K562 (cell line): ENCODE results near the gene ATP9A. TPM values are rescaled to one million over a fixed set of nuclear protein-coding genes. Genes with fewer than 3 reads are reported as not detected.

ENCODE experiments used
- ESRRB ChIP-seq: fragments of 250-450 bp; sonication (Bioruptor Pico); IDR thresholded peaks from 2 replicates; pipeline ENCODE4 v1.5.0; 2020; ENCODE audit warnings: mild to moderate bottlenecking, moderate library complexity, borderline replicate concordance
- FOXK2 ChIP-seq, 2 experiments: fragments of 450-650 bp; IDR thresholded peaks in 1 of 2; conservative IDR thresholded peaks in 1 of 2; 2 replicates each; pipeline ENCODE4 v1.6.1; 2016; ENCODE audit warnings: low read depth in 2 of 2, mild to moderate bottlenecking in 1 of 2
- KDM5B ChIP-seq: fragments of 200-600 bp; sonication (generic); IDR thresholded peaks from 2 replicates; pipeline ENCODE4 v1.6.1; 2012; ENCODE audit warnings: low read depth, mild to moderate bottlenecking, moderate library complexity, low read length, control low read depth, inconsistent platforms; ENCODE audit not compliant: insufficient replicate concordance
- MCM3 ChIP-seq: fragments of 450-650 bp; IDR thresholded peaks from 2 replicates; pipeline ENCODE4 v1.6.1; 2016
- MTA1 ChIP-seq: fragments of 450-650 bp; IDR thresholded peaks from 2 replicates; pipeline ENCODE4 v1.6.1; 2017; ENCODE audit warnings: borderline replicate concordance
- SNRNP70 ChIP-seq: fragments of 200-400 bp; formaldehyde crosslinking; optimal IDR thresholded peaks from 2 replicates; pipeline ENCODE3; 2017; ENCODE audit warnings: low read depth, low read length
- THRAP3 ChIP-seq: fragments of 450-650 bp; IDR thresholded peaks from 2 replicates; pipeline ENCODE4 v1.6.1; 2016; ENCODE audit warnings: mild to moderate bottlenecking, inconsistent platforms, borderline replicate concordance
- polyA plus RNA-seq, 8 experiments: library from polyadenylated mRNA; depleted of rRNA in 4 of 8; stranded (reverse) in 5 of 8; unstranded in 3 of 8; fragments of >200 nt; fragmentation: Nextera tagmentation in 2 of 8; fragmentation: Illumina TruSeq in 1 of 8; extraction: Ambion mirVana in 2 of 8; extraction: Trizol in 1 of 8; gene quantifications; 2 replicates each; pipeline versions ENCODE4 v1.2.1 to v1.2.3, GENCODE V29; 2011 to 2014; ENCODE audit warnings: inconsistent platforms in 1 of 8, missing spikeins in 1 of 8
- total RNA-seq, 7 experiments: library from RNA; depleted of rRNA in 6 of 7; stranded (reverse); fragments of >200 nt in 6 of 7; fragmentation: Illumina TruSeq in 2 of 7; extraction: Trizol in 2 of 7; gene quantifications; 2 replicates each; pipeline versions ENCODE4 v1.2.1 to v1.2.3, GENCODE V29; 2011 to 2021; ENCODE audit warnings: low replicate concordance in 1 of 7
- TF ChIP-seq, protein P1 (sequence below), 2 experiments: fragments of 450-650 bp; formaldehyde crosslinking in 1 of 2; IDR thresholded peaks; 2 replicates each; pipeline versions ENCODE4 v1.4.0 to v1.6.1; 2014 to 2020; ENCODE audit warnings: mild to moderate bottlenecking in 2 of 2, borderline replicate concordance in 1 of 2, low read depth in 1 of 2
- TF ChIP-seq, protein P2 (sequence below): fragments of 450-650 bp; IDR thresholded peaks from 2 replicates; pipeline ENCODE4 v1.6.1; 2017; ENCODE audit warnings: antibody characterized with exemption, mild to moderate bottlenecking

The ATP9A gene
- total and polyA plus RNA-seq, 9 of the 15 experiments (the other 6 are each of a cell fraction or from before 2014, with no cell fraction given): 0.18 to 0.62 (median 0.29) TPM

DNA sequence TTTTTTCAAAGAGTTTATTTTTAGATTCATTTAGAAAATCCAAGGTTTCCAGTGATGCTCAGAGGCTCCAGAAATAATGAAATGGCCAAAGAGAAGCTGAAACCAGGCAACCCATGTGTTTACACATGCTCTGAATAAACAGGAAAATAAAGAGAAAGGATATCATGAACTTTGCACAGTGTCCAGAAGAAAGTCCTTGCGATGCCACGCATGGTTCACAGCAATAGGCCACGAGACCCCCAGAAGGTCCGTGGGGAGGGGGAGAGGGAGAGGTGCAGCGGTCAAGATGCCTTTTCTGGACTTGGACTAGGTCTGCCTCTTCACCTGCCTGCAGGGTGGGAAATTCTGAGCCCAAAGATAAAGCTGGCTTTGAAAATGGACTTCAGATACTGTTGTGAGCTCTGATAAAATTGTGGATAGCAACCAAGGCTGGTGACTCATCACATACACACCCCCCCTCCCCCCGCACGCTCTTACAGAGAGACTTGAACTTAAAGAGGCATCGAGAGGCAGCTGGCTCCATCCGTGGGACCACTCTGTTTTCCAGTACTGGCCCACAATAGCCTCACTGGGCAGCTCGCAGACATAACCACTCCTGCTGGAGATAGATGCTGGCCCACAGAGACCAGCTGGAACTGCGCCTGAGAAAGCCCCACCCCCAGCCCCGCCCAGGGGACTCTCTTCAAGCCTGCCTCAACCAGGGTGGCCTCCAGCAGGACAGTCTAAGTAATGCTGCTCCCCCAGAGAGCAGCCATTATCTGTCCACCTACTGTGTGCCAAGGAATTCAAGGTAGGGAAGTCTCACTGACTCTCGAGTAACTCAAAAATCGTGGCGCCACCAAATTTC is 204.5 kb downstream of the ATP9A start (continued):
- TF ChIP-seq MTA1 (no peak), SNRNP70 (no peak), FOXK2 (conservative IDR thresholded peaks at IDR 0.05 in 1 of 2, IDR thresholded peaks at IDR 0.05 in 1 of 2; ENCODE audit: low read depth in 2 of 2) (no peak), MCM3 (no peak), ESRRB (CRISPR knock-in tag) (no peak), KDM5B (no peak), THRAP3 (no peak)
- TF ChIP-seq, protein P1, sequence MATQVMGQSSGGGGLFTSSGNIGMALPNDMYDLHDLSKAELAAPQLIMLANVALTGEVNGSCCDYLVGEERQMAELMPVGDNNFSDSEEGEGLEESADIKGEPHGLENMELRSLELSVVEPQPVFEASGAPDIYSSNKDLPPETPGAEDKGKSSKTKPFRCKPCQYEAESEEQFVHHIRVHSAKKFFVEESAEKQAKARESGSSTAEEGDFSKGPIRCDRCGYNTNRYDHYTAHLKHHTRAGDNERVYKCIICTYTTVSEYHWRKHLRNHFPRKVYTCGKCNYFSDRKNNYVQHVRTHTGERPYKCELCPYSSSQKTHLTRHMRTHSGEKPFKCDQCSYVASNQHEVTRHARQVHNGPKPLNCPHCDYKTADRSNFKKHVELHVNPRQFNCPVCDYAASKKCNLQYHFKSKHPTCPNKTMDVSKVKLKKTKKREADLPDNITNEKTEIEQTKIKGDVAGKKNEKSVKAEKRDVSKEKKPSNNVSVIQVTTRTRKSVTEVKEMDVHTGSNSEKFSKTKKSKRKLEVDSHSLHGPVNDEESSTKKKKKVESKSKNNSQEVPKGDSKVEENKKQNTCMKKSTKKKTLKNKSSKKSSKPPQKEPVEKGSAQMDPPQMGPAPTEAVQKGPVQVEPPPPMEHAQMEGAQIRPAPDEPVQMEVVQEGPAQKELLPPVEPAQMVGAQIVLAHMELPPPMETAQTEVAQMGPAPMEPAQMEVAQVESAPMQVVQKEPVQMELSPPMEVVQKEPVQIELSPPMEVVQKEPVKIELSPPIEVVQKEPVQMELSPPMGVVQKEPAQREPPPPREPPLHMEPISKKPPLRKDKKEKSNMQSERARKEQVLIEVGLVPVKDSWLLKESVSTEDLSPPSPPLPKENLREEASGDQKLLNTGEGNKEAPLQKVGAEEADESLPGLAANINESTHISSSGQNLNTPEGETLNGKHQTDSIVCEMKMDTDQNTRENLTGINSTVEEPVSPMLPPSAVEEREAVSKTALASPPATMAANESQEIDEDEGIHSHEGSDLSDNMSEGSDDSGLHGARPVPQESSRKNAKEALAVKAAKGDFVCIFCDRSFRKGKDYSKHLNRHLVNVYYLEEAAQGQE (IDR thresholded peaks at IDR 0.05; ENCODE audit: borderline replicate concordance): no peak
- TF ChIP-seq, protein P1 (CRISPR knock-in tag; IDR thresholded peaks at IDR 0.05; ENCODE audit: low read depth): no peak
- TF ChIP-seq, protein P2, sequence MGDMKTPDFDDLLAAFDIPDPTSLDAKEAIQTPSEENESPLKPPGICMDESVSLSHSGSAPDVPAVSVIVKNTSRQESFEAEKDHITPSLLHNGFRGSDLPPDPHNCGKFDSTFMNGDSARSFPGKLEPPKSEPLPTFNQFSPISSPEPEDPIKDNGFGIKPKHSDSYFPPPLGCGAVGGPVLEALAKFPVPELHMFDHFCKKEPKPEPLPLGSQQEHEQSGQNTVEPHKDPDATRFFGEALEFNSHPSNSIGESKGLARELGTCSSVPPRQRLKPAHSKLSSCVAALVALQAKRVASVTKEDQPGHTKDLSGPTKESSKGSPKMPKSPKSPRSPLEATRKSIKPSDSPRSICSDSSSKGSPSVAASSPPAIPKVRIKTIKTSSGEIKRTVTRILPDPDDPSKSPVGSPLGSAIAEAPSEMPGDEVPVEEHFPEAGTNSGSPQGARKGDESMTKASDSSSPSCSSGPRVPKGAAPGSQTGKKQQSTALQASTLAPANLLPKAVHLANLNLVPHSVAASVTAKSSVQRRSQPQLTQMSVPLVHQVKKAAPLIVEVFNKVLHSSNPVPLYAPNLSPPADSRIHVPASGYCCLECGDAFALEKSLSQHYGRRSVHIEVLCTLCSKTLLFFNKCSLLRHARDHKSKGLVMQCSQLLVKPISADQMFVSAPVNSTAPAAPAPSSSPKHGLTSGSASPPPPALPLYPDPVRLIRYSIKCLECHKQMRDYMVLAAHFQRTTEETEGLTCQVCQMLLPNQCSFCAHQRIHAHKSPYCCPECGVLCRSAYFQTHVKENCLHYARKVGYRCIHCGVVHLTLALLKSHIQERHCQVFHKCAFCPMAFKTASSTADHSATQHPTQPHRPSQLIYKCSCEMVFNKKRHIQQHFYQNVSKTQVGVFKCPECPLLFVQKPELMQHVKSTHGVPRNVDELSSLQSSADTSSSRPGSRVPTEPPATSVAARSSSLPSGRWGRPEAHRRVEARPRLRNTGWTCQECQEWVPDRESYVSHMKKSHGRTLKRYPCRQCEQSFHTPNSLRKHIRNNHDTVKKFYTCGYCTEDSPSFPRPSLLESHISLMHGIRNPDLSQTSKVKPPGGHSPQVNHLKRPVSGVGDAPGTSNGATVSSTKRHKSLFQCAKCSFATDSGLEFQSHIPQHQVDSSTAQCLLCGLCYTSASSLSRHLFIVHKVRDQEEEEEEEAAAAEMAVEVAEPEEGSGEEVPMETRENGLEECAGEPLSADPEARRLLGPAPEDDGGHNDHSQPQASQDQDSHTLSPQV: no peak
